IMR-90 (cell line): ENCODE results near the gene AFG1L. TPM values are rescaled to one million over a fixed set of nuclear protein-coding genes. Genes with fewer than 3 reads are reported as not detected.

Experiments used
- ATAC-seq: fragments of 200-7000 bp; cut with Tn5 transposase; 2 replicates; pipeline ENCODE4 v1.9.1; 2020; ENCODE audit warnings: low read depth, mild to moderate bottlenecking, moderate library complexity
- BruUV-seq: library from RNA; stranded (reverse); fragments of 400-500 nt; replicated peaks from 2 replicates; lab custom pipeline; 2021; lab: Mats Ljungman, UMichigan
- CTCF ChIA-PET: fragments of 300-600 bp; formaldehyde crosslinking; extraction: SDS; loops from one replicate; lab custom pipeline; 2021; ENCODE audit warnings: antibody characterized with exemption; lab: Yijun Ruan, JAX
- POLR2A ChIA-PET: fragments of 300-600 bp; sonication (Branson Sonifier 250); formaldehyde crosslinking; loops from one replicate; lab custom pipeline; 2022; ENCODE audit warnings: antibody characterized with exemption; ENCODE audit not compliant: unreplicated experiment; lab: Charles Lee
- DNase-seq: peaks from one replicate; pipeline ENCODE4 v3.0.0; 2013
- H2AFZ ChIP-seq: replicated peaks from 2 replicates; pipeline ENCODE3; 2013; ENCODE audit warnings: low read length, mild to moderate bottlenecking; ENCODE audit not compliant: poor library complexity
- H2AK5ac ChIP-seq: 2 replicates; pipeline ENCODE4 v1.6.1; 2013; ENCODE audit warnings: low read depth, low read length, inconsistent platforms
- H2AK9ac ChIP-seq: replicated peaks from 2 replicates; pipeline ENCODE3; 2013; ENCODE audit warnings: mild to moderate bottlenecking, low read depth, low read length, moderate library complexity; ENCODE audit not compliant: poor library complexity
- H2BK120ac ChIP-seq: 2 replicates; pipeline ENCODE4 v1.6.1; 2013; ENCODE audit warnings: low read depth, low read length, inconsistent platforms
- H2BK15ac ChIP-seq: 3 replicates; pipeline ENCODE4 v1.6.1; 2013; ENCODE audit warnings: low read depth, low read length, inconsistent platforms
- H2BK20ac ChIP-seq: 2 replicates; pipeline ENCODE4 v1.6.1; 2013; ENCODE audit warnings: low read depth, mild to moderate bottlenecking, inconsistent platforms, low read length, moderate library complexity
- H2BK5ac ChIP-seq: 2 replicates; pipeline ENCODE4 v1.6.1; 2013; ENCODE audit warnings: mild to moderate bottlenecking, low read depth, low read length, inconsistent platforms; ENCODE audit not compliant: poor library complexity, severe bottlenecking
- H3K14ac ChIP-seq: replicated peaks from 2 replicates; pipeline ENCODE4 v1.6.1; 2013; ENCODE audit warnings: low read depth, low read length, inconsistent platforms
- H3K18ac ChIP-seq: 2 replicates; pipeline ENCODE4 v1.6.1; 2013; ENCODE audit warnings: low read depth, low read length, control low read depth
- H3K23ac ChIP-seq: 2 replicates; pipeline ENCODE4 v1.6.1; 2013; ENCODE audit warnings: low read depth, low read length, inconsistent platforms
- H3K27ac ChIP-seq: 2 replicates; pipeline ENCODE4 v1.5.1; 2013; ENCODE audit warnings: mild to moderate bottlenecking, control low read depth, low read length; ENCODE audit not compliant: insufficient read depth
- H3K27me3 ChIP-seq: 2 replicates; pipeline ENCODE4 v1.6.1; 2013; ENCODE audit warnings: low read length; ENCODE audit not compliant: control insufficient read depth, insufficient read depth
- H3K36me3 ChIP-seq: 2 replicates; pipeline ENCODE4 v1.6.1; 2013; ENCODE audit warnings: low read length, mixed read lengths; ENCODE audit not compliant: control insufficient read depth, insufficient read depth
- H3K4ac ChIP-seq: 2 replicates; pipeline ENCODE4 v1.6.1; 2013; ENCODE audit warnings: low read depth, low read length, inconsistent platforms
- H3K4me1 ChIP-seq: 2 replicates; pipeline ENCODE4 v1.6.1; 2013; ENCODE audit warnings: low read length, mixed read lengths; ENCODE audit not compliant: control insufficient read depth, insufficient read depth
- H3K4me2 ChIP-seq: 2 replicates; pipeline ENCODE4 v1.6.1; 2013; ENCODE audit warnings: low read depth, mild to moderate bottlenecking, control low read depth, low read length, moderate library complexity
- H3K4me3 ChIP-seq: 2 replicates; pipeline ENCODE4 v1.5.1; 2013; ENCODE audit warnings: low read depth, mild to moderate bottlenecking, control low read depth, low read length, moderate library complexity; ENCODE audit not compliant: insufficient read depth
- H3K56ac ChIP-seq: 2 replicates; pipeline ENCODE4 v1.6.1; 2013; ENCODE audit warnings: low read length, inconsistent platforms; ENCODE audit not compliant: insufficient read depth; ENCODE audit errors: extremely low read depth
- H3K79me1 ChIP-seq, 2 experiments: 2 replicates each; pipeline ENCODE4 v1.6.1; 2013; ENCODE audit warnings: low read length in 2 of 2, inconsistent platforms in 1 of 2, low read depth in 1 of 2
- H3K9ac ChIP-seq: 2 replicates; pipeline ENCODE4 v1.6.1; 2013; ENCODE audit warnings: low read depth, low read length, control low read depth
- H3K9me1 ChIP-seq: 2 replicates; pipeline ENCODE4 v1.6.1; 2013; ENCODE audit warnings: low read length, inconsistent platforms; ENCODE audit not compliant: insufficient read depth
- H3K9me3 ChIP-seq: 2 replicates; pipeline ENCODE4 v1.6.1; 2013; ENCODE audit warnings: low read length; ENCODE audit not compliant: control insufficient read depth, insufficient read depth
- H4K20me1 ChIP-seq: 2 replicates; pipeline ENCODE4 v1.6.1; 2013; ENCODE audit warnings: low read length, inconsistent platforms; ENCODE audit not compliant: insufficient read depth
- H4K5ac ChIP-seq: 2 replicates; pipeline ENCODE4 v1.6.1; 2013; ENCODE audit warnings: mild to moderate bottlenecking, low read depth, low read length, control low read depth
- H4K8ac ChIP-seq, 2 experiments: 2 replicates each; pipeline ENCODE4 v1.6.1; 2013; ENCODE audit warnings: low read depth in 2 of 2, low read length in 2 of 2, control low read depth in 1 of 2, inconsistent platforms in 1 of 2
- H4K91ac ChIP-seq: 2 replicates; pipeline ENCODE4 v1.6.1; 2013; ENCODE audit warnings: low read depth, low read length, inconsistent platforms; ENCODE audit not compliant: insufficient read depth
- POLR2A ChIP-seq: IDR thresholded peaks from 2 replicates; pipeline ENCODE4 v1.6.1; 2012; ENCODE audit warnings: mild to moderate bottlenecking, low read depth, low read length
- RAD21 ChIP-seq: IDR thresholded peaks from 2 replicates; pipeline ENCODE4 v1.6.1; 2012; ENCODE audit warnings: low read length, improper control_type of control experiment
- RCOR1 ChIP-seq: IDR thresholded peaks from 2 replicates; pipeline ENCODE4 v1.6.1; 2012; ENCODE audit warnings: mild to moderate bottlenecking, low read length, improper control_type of control experiment; ENCODE audit not compliant: insufficient replicate concordance
- WGBS, 2 experiments: methylation state at CpG; one replicate each; pipeline versions ENCODE4 v1.1.5 to v1.1.7; 2013; ENCODE audit warnings: missing lambda C conversion rate in 2 of 2; ENCODE audit not compliant: insufficient read length in 1 of 2; ENCODE audit errors: extremely low coverage in 2 of 2; 5-methylcytosine and 5-hydroxymethylcytosine counted together
- dilution Hi-C: fragments of 300-500 bp; cut with HindIII; formaldehyde crosslinking; loops from one replicate; pipeline ENCODE4 v1.14.3; 2018; ENCODE audit warnings: low sequenced_read_pairs; ENCODE audit not compliant: unreplicated experiment
- in situ Hi-C: fragments of 300-500 bp; cut with MboI; formaldehyde crosslinking; loops from 3 replicates; pipeline ENCODE4 v1.14.3; 2019; ENCODE audit warnings: low sequenced_read_pairs, inconsistent platforms, mixed read lengths
- intact Hi-C: fragments of 100-400 bp; cut with micrococcal nuclease; formaldehyde crosslinking; loops from 2 replicates; pipeline ENCODE4 v1.10.0; 2022
- polyA plus RNA-seq, 3 experiments: library from polyadenylated mRNA; depleted of rRNA; stranded (reverse); fragments of >200 nt; gene quantifications; 2 replicates each; pipeline ENCODE4 v1.2.3, GENCODE V29; 2012; ENCODE audit warnings: low replicate concordance in 1 of 3
- total RNA-seq: library from RNA; depleted of rRNA; stranded (reverse); fragments of >200 nt; gene quantifications from 2 replicates; pipeline ENCODE4 v1.2.3, GENCODE V29; 2012

AFG1L gene
- total and polyA plus RNA-seq, 2 of the 4 experiments (the other 2 are of a cell fraction) = 1.0 to 2.0 TPM

DNA sequence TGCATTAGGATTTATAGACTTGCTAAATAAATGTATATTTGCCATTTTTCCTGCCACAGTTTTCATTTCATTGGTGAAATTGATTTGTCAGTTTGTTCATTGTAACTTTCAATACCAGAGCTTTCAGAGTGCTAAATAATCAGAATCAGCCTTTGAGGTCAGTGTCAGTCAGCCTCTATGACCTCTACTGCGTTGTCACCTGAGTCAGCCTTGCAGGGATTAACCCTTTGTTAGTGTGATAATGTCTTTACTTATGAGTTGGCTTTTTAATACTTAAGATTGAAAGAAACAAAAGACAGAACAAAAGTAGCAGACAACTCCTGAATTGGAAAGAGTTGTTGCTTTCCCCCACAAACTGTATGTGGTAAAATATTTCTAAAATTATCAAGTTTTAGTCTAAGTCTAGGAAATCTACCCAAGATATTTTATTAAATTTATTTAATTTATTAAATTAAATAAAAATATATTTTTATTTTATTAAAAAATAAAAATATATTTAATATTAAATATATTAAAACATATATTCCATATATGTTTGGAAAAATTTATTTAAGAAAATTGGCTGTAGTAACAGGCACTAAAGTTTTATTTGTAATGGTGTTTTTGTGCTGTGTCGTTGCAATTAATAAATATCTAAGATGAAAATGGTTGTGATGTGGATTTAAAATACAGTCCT lies 125.2 kb downstream of the AFG1L start:
- no peak for ATAC-seq
- H3K4ac ChIP-seq = no peak overlapping the region
- H3K4me3 ChIP-seq = no peak overlapping the region
- no peak overlapping the region for H2BK15ac ChIP-seq
- H3K79me1 ChIP-seq = no peaks in the 10 kb centered on the region
- no peaks in the 10 kb centered on the region for H4K20me1 ChIP-seq
- H4K5ac ChIP-seq = no peak overlapping the region
- no peak overlapping the region for H3K4me2 ChIP-seq
- no peaks in the 10 kb centered on the region for H3K4me1 ChIP-seq
- no peak overlapping the region for H2BK20ac ChIP-seq
- no peak overlapping the region for H3K23ac ChIP-seq
- no peak overlapping the region for H2AK9ac ChIP-seq
- no TSS peak for BruUV-seq
- no peak for DNase-seq
- H3K27me3 ChIP-seq = no peaks in the 10 kb centered on the region
- WGBS, 2 experiments = no CpG with 5 or more reads among the region's 2 CpGs
- dilution Hi-C loops = no loop called here
- in situ Hi-C loops = no loop called here
- H4K91ac ChIP-seq = no peak overlapping the region
- no peak overlapping the region for H2AK5ac ChIP-seq
- intact Hi-C loops = no loop called here
- H3K14ac ChIP-seq = no peak overlapping the region
- no peaks in the 10 kb centered on the region for H3K9me3 ChIP-seq
- CTCF ChIA-PET = no interaction called here
- no peak overlapping the region for H2BK120ac ChIP-seq
- POLR2A ChIA-PET = no interaction called here
- H3K56ac ChIP-seq = no peak overlapping the region
- no peak overlapping the region for H2AFZ ChIP-seq
- H3K18ac ChIP-seq = no peak overlapping the region
- H2BK5ac ChIP-seq = no peak overlapping the region
- H3K9me1 ChIP-seq = no peaks in the 10 kb centered on the region
- no peak overlapping the region for H3K27ac ChIP-seq
- no peak overlapping the region for H3K9ac ChIP-seq
- no peak for TF ChIP-seq RCOR1
- TF ChIP-seq POLR2A = no peak
- TF ChIP-seq RAD21 = no peak
- H4K8ac ChIP-seq = no peak overlapping the region
- no peaks in the 10 kb centered on the region for H3K36me3 ChIP-seq
